Stimulated activated CD4-positive, alpha-beta T cell treated with anti-CD3 and anti-CD28 coated beads, Interleukin-15, amount 100 ng/mL, for 1 hour (primary cell): ENCODE measurements around the gene OBP2A.
"Not testable (repeated sequence)": the region's sequence is repeated elsewhere in the genome, so short reads cannot be mapped to it uniquely, and the experiment has no call there.

Experiments
- DNase-seq, 2 donors: peaks; one replicate each; pipeline ENCODE4 v3.0.0-alpha.2; 2020; ENCODE audit warnings: low read depth in 1 of 2, low spot score in 1 of 2

The OBP2A gene, protein sequence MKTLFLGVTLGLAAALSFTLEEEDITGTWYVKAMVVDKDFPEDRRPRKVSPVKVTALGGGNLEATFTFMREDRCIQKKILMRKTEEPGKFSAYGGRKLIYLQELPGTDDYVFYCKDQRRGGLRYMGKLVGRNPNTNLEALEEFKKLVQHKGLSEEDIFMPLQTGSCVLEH

GRCh38 chr9:135545646-135546176, at the start of gene OBP2A:
Gene OBP2A (plus strand): TSS chr9:135546126. CDS start chr9:135546181, 55 bp downstream.
- not testable (repeated sequence) for DNase-seq

- no peak for DNase-seq
These were observed 47.4 kb upstream of the OBP2A start for GRCh38 chr9:135498381-135499126.

DNA sequence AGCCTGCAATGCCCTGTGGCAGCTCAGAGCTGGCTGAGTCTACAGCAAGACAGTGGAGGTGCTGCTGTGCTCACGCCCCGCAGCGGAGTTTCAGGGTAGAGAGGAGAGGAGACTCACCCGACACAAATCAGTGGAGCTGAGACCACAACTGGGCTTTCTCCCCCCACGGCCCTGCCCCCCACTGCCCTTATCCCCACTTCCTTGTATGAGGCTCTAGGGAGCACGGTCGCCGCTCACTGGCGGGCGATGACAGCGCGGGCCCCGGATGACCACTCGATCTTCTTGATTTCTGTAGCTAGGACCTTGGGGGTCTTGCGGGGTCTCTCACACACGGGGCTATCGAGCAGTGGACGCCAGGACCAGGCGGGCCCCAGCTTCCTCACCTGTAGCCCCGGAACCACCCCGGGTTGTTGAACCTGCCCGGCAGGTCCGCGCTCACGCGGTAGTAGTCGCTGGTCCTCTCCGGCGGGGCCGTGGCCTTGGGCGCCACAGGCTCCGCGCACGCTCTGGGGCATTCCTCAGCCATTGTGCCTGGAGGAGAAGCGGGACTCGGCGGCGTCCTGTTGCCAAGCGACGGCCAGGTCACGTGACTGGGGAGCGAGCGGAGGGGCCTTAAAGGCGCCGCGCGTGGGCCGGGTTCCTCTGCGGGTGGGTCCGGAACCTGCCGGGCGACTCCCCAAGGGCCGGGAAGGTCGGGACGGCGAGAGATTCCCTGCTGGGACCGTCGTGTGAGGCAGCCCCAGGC, 46.4 kb upstream of the OBP2A start:
- peak; percentile 81 to 83 for DNase-seq

- no peak for DNase-seq
These were observed 45.8 kb upstream of the OBP2A start for GRCh38 chr9:135500071-135500524.

DNA sequence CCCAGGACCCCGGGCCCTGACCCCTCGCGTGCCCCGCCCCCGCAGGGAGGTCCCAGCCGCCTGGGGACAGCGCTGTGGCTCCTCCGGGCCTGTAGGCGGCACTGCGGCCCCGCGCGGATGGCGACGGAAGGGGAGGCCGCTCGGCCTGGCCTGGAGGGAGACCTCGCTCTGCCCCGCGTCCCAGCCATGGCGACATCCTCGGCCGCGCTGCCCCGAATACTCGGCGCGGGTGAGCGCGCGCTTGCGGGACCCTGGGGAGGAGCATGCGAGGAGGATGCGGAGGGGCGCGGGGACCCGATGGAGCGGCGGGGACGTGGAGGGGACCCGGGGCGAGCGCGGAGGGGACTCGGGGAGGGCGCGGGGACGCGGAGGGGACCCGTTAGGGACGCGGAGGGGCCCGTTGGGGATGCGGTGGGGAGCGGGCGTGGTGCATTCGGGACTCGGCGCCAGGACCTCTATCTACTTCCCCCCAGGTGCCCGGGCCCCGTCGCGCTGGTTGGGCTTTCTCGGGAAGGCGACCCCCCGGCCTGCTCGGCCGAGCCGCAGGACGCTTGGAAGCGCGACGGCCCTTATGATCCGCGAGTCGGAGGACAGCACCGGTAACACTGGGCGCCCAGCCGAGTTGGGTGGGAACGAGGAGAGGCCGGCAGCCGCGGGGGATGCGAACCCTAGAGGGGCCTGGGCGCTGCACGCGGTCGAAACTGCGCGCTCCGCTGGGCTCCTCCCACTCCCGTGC, 45.2 kb upstream of the OBP2A start, which contains the start of gene MRPS2:
MRPS2 (plus strand) TSS at position 158 of the 736 bp plus-strand sequence; CDS start at position 187, 29 bp downstream.
- DNase-seq = peak; percentile 72 to 76

DNA sequence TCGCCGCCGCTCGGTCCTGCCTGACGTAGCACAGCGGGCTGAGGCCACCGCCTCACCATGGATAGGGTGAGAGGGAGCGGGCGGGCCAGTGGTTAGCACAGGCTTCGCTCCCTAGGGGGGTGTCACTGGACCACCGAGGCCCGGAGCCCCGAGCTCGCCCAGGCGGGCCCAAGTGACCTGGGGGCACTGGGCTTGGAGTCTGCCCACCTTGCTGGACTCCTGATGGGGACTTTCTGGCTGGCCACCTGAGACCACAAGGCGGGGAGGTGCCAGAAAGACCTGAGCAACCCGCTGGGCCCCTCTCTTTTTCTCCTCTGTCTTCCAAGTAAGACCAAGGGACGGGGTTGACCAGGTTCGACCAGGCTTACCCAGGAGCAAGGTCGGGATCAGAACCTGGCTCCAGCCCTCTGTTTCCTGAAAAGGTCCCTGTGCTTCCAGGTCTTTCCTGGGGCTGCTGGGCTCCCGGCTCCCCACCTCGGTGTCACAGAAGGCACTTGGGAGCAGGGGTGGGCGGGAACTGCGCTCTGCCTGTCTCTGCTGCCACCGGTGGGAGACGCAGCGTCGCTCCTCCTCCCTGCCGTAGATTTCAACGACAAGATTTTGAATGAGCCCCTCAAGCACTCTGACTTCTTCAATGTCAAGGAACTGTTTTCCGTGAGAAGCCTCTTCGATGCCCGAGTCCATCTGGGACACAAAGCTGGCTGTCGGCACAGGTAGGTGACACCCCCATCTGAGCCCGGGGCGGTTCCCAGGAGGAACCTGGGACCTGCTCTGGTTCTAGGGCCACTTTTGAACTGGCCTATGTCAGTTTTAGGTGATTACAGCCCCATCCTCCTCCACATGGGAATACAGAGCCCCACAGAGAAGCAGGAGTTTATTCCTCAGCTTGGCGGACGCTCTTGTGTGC, 44.4 kb upstream of the OBP2A start:
- no peak for DNase-seq

GRCh38 chr9:135502168-135502872, 43.6 kb upstream of the OBP2A start:
- no peak for DNase-seq

DNA sequence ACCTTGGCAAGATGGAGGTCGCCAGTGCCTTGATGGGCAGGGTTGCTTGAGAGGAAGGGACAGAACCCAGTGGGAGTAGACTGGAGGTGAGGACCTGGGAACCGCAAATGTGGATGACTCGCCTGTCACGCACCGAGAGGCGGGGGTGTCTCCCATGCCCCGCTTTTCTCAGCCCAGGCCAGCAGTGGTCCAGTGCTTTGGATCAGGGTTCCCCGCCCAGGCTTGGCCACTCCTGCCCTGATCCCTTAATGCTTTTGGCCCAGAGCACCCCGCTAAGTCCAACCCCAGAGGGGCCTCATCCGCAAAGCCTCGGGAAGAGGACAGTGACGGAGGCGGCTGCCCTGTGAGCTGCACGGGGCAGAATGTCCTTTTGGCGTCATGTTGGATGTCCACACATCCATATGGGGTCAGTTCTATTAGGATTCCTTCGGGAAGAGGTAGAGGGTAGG, 43.0 kb upstream of the OBP2A start:
- no peak for DNase-seq

DNA sequence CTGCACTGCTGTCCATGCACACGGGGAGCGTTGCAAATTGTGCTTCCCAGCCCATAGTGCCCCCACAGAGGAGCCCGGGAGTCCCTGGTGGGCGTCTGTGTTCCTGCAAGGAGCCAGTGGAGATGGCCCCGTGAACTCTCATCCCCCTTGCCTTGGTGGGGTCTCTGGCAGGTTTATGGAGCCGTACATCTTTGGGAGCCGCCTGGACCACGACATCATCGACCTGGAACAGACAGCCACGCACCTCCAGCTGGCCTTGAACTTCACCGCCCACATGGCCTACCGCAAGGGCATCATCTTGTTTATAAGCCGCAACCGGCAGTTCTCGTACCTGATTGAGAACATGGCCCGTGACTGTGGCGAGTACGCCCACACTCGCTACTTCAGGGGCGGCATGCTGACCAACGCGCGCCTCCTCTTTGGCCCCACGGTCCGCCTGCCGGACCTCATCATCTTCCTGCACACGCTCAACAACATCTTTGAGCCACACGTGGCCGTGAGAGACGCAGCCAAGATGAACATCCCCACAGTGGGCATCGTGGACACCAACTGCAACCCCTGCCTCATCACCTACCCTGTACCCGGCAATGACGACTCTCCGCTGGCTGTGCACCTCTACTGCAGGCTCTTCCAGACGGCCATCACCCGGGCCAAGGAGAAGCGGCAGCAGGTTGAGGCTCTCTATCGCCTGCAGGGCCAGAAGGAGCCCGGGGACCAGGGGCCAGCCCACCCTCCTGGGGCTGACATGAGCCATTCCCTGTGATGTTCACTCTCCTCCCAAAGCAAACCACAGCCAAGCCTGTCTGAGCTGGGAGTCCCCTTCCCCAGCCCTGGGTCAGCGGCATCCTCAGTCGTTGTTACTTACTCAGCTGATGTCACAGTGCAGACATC, 42.3 kb upstream of the OBP2A start:
- no peak for DNase-seq

DNA sequence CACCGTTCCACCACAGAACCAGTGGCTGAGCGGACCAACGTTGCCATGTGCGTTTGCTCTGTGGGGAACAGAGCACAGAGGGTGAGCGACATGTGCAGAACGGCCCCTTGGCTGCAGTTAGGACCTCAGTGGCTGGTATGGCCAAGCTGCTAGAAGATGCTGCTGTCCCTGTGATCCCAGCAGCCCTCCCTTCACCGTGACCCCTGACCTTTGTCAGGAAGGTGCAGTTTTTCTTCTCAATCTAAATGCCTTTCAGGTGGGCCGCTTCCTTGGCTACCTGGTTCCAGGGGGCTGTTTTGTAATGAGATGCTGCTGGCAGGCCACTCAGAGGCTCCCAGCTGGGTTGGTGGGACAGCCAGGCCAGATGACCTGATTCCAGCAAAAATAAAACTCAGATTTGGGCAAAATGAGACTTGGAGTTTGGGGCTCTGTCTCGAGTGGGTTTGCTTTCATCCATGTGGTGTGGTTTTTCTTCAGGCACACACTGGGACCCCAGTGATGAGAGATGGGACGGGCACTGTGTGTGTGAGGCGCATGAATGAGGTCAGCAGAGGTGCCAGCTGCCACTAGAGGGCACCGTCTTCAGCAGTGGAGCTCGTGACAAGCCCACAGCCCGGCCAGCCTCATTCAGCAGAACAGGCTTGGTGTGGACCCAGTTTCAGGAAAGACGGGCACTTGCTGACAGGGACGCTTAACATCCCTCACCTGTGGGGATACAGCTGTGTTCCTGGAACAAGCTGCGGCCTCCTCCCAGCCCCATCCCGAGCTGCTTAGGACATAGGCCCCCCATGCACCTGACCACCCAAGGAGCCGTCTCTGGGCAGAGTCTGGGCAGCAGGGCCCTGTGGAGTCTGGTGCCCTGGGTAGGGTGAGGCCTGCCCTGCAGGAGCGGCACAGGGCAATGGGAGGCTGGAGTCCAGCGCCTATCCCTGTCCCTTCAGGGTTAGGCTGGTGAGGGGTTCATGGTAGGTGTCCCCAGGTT, 41.4 kb upstream of the OBP2A start:
- DNase-seq = peak; percentile 28 to 41

GRCh38 chr9:135505406-135506187, 40.3 kb upstream of the OBP2A start:
- DNase-seq = no peak

GRCh38 chr9:135506327-135507103, 39.4 kb upstream of the OBP2A start:
- no peak for DNase-seq

GRCh38 chr9:135507104-135508035, 38.6 kb upstream of the OBP2A start:
- DNase-seq = no peak

DNA sequence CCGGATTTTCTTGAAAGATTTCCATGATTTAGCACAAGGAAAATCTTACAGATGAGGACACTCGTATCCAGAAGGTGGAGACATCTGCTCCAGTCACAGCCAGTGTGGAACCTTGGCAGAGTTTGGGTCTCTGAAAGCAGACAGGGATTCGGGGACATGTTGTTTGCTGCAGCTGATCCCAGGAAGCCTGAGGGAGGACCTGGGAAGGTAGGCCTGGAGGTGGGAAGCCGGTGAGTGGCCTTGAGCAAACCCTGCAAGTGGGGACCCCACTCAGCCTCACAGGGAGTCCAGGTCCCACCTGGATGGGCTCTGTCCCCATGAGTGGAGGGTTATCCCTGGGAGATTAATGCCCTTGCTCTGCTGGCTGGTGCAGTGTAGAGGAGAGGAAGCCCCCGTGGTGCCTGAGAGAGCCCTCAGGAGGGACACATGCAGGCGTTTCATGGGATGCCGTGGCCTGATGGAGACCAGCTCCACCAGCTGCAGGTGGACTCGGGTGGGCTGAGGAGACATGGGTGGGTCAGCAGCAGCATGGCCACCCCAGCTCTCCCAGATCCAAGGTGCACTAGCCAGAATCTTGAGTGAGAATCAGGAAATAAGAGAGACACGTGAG, 37.6 kb upstream of the OBP2A start:
- DNase-seq = no peak
